H1 (cell line): ENCODE measurements around the gene USP50. TPM values are rescaled to one million over a fixed set of nuclear protein-coding genes. Genes with fewer than 3 reads are reported as not detected.

ENCODE experiments used
- CTCF ChIA-PET: fragments of 300-600 bp; sonication (Branson Sonifier 250); formaldehyde crosslinking; loops from one replicate; lab custom pipeline; 2021; ENCODE audit not compliant: partially characterized antibody; lab: Charles Lee
- POLR2A ChIA-PET: fragments of 300-600 bp; sonication (Branson Sonifier 250); formaldehyde crosslinking; loops from one replicate; lab custom pipeline; 2021; ENCODE audit warnings: inconsistent platforms; ENCODE audit not compliant: partially characterized antibody; lab: Charles Lee
- DNase-seq, 2 experiments: peaks; one replicate each; pipeline versions ENCODE4 v3.0.0 to v3.0.0-alpha.2; 2010 to 2022; ENCODE audit warnings: low spot score in 2 of 2, low read depth in 1 of 2, mixed read lengths in 1 of 2
- FAIRE-seq: peaks from 2 replicates; lab custom pipeline; 2011; peaks lifted over from hg19 to GRCh38; lab: Jason Lieb, UNC
- H2AFZ ChIP-seq: 2 replicates; pipeline ENCODE4 v1.8.1; 2012; ENCODE audit warnings: low read length, inconsistent platforms
- H2AK5ac ChIP-seq: 2 replicates; pipeline ENCODE4 v1.6.1; 2013; ENCODE audit warnings: low read depth, low read length
- H2BK120ac ChIP-seq: replicated peaks from 2 replicates; pipeline ENCODE3; 2013; ENCODE audit warnings: low read depth, low read length, inconsistent platforms
- H2BK12ac ChIP-seq: 2 replicates; pipeline ENCODE4 v1.6.1; 2013; ENCODE audit warnings: low read depth, low read length
- H2BK15ac ChIP-seq: 2 replicates; pipeline ENCODE4 v1.6.1; 2013; ENCODE audit warnings: low read length
- H2BK20ac ChIP-seq: 2 replicates; pipeline ENCODE4 v1.6.1; 2013; ENCODE audit warnings: low read length
- H2BK5ac ChIP-seq: 2 replicates; pipeline ENCODE4 v1.6.1; 2013; ENCODE audit warnings: low read depth, low read length
- H3K14ac ChIP-seq: 2 replicates; pipeline ENCODE4 v1.6.1; 2013; ENCODE audit warnings: inconsistent platforms; ENCODE audit not compliant: insufficient read length
- H3K18ac ChIP-seq: 2 replicates; pipeline ENCODE4 v1.6.1; 2013; ENCODE audit warnings: low read length; ENCODE audit errors: extremely low read depth
- H3K23ac ChIP-seq: 2 replicates; pipeline ENCODE4 v1.6.1; 2013; ENCODE audit warnings: inconsistent platforms; ENCODE audit not compliant: insufficient read length
- H3K23me2 ChIP-seq: 2 replicates; pipeline ENCODE4 v1.6.1; 2013; ENCODE audit warnings: low read depth, low read length
- H3K27ac ChIP-seq: 2 replicates; pipeline ENCODE4 v1.6.1; 2011; ENCODE audit warnings: low read depth, low read length, inconsistent platforms
- H3K27me3 ChIP-seq, 4 experiments: replicated peaks in 1 of 4; 1 replicate in 1 of 4; 2 replicates in 3 of 4; pipeline versions ENCODE4 v1.6.1 to v1.8.1; 2011 to 2013; ENCODE audit warnings: low read length in 3 of 4, mild to moderate bottlenecking in 3 of 4, inconsistent platforms in 2 of 4, mixed read lengths in 2 of 4, moderate library complexity in 1 of 4; ENCODE audit not compliant: control insufficient read depth in 3 of 4, insufficient read depth in 3 of 4; ENCODE audit errors: extremely low read depth in 1 of 4
- H3K36me3 ChIP-seq, 4 experiments: 2 replicates each; pipeline versions ENCODE4 v1.6.1 to v1.8.1; 2011 to 2013; ENCODE audit warnings: mild to moderate bottlenecking in 4 of 4, low read length in 3 of 4, moderate library complexity in 2 of 4, control low read depth in 1 of 4, inconsistent platforms in 1 of 4; ENCODE audit not compliant: insufficient read depth in 4 of 4, control insufficient read depth in 2 of 4
- H3K4ac ChIP-seq: replicated peaks from 2 replicates; pipeline ENCODE3; 2013; ENCODE audit warnings: low read length, low read depth, mixed read lengths, inconsistent platforms; ENCODE audit not compliant: insufficient read length
- H3K4me1 ChIP-seq, 4 experiments: replicated peaks in 1 of 4; 1 replicate in 1 of 4; 2 replicates in 3 of 4; pipeline versions ENCODE4 v1.6.1 to v1.8.1; 2011 to 2013; ENCODE audit warnings: low read length in 3 of 4, inconsistent platforms in 2 of 4, mixed read lengths in 1 of 4; ENCODE audit not compliant: insufficient read depth in 4 of 4, control insufficient read depth in 3 of 4
- H3K4me2 ChIP-seq, 2 experiments: 2 replicates each; pipeline versions ENCODE4 v1.6.1 to v1.8.1; 2011 to 2013; ENCODE audit warnings: low read depth in 2 of 2, low read length in 2 of 2, control low read depth in 1 of 2, inconsistent platforms in 1 of 2, mild to moderate bottlenecking in 1 of 2; ENCODE audit not compliant: insufficient read depth in 1 of 2
- H3K4me3 ChIP-seq, 4 experiments: fragments of 200-600, 300-600 bp in 1 of 4; sonication (generic), shearing (Covaris generic), sonication (Bioruptor Twin) in 1 of 4; 2 replicates each; pipeline versions ENCODE4 v1.5.1 to v1.8.1; 2011 to 2016; ENCODE audit warnings: low read length in 4 of 4, low read depth in 3 of 4, control low read depth in 2 of 4, inconsistent platforms in 2 of 4, mild to moderate bottlenecking in 2 of 4, mixed read lengths in 1 of 4, moderate library complexity in 1 of 4; ENCODE audit not compliant: insufficient read depth in 2 of 4; ENCODE audit errors: extremely low read depth in 1 of 4
- H3K56ac ChIP-seq: replicated peaks from 2 replicates; pipeline ENCODE3; 2013; ENCODE audit warnings: low read depth, mild to moderate bottlenecking, mixed read lengths, low read length, inconsistent platforms; ENCODE audit not compliant: insufficient read length
- H3K79me1 ChIP-seq: 2 replicates; pipeline ENCODE4 v1.6.1; 2013; ENCODE audit warnings: low read depth, low read length, control low read depth
- H3K79me2 ChIP-seq, 2 experiments: 2 replicates each; pipeline versions ENCODE4 v1.6.1 to v1.8.1; 2012 to 2013; ENCODE audit warnings: low read length in 2 of 2, mild to moderate bottlenecking in 2 of 2, inconsistent platforms in 1 of 2; ENCODE audit not compliant: insufficient read depth in 2 of 2, control insufficient read depth in 1 of 2
- H3K9ac ChIP-seq, 4 experiments: replicated peaks in 1 of 4; 1 replicate in 1 of 4; 2 replicates in 3 of 4; pipeline versions ENCODE4 v1.6.1 to v1.8.1; 2011 to 2013; ENCODE audit warnings: low read depth in 3 of 4, low read length in 3 of 4, control low read depth in 2 of 4, mild to moderate bottlenecking in 2 of 4, moderate library complexity in 2 of 4, inconsistent platforms in 1 of 4; ENCODE audit errors: extremely low read depth in 1 of 4
- H3K9me3 ChIP-seq, 2 experiments: 2 replicates each; pipeline versions ENCODE4 v1.6.1 to v1.8.1; 2012 to 2013; ENCODE audit warnings: mild to moderate bottlenecking in 2 of 2, moderate library complexity in 2 of 2, control low read depth in 1 of 2, inconsistent platforms in 1 of 2, low read depth in 1 of 2, low read length in 1 of 2, mixed read lengths in 1 of 2; ENCODE audit not compliant: insufficient read depth in 2 of 2
- H4K20me1 ChIP-seq, 2 experiments: replicated peaks in 1 of 2; 2 replicates each; pipeline versions ENCODE3 to v1.8.1; 2011 to 2013; ENCODE audit warnings: inconsistent platforms in 2 of 2, low read length in 2 of 2, mild to moderate bottlenecking in 1 of 2; ENCODE audit not compliant: insufficient read depth in 2 of 2, control insufficient read depth in 1 of 2
- H4K5ac ChIP-seq: 2 replicates; pipeline ENCODE4 v1.6.1; 2013; ENCODE audit warnings: low read length, low read depth, mixed read lengths, inconsistent platforms; ENCODE audit not compliant: insufficient read length
- H4K8ac ChIP-seq: 2 replicates; pipeline ENCODE4 v1.8.0; 2013; ENCODE audit warnings: mild to moderate bottlenecking, moderate library complexity, low read length, inconsistent platforms; ENCODE audit not compliant: insufficient read depth; ENCODE audit errors: extremely low read depth
- H4K91ac ChIP-seq: replicated peaks from 2 replicates; pipeline ENCODE3; 2013; ENCODE audit warnings: low read length, mixed read lengths, inconsistent platforms; ENCODE audit not compliant: insufficient read length
- CBX8 ChIP-seq: fragments of 300-800, 300-1000 bp; sonication (generic); IDR thresholded peaks from 2 replicates; pipeline ENCODE4 v1.7.1; 2016; ENCODE audit warnings: low read depth, low read length, borderline replicate concordance
- CTCF ChIP-seq, 3 experiments: IDR thresholded peaks; 1 replicate in 2 of 3; 2 replicates in 1 of 3; pipeline versions ENCODE4 v1.5.1 to v1.6.1; 2011; ENCODE audit warnings: low read length in 3 of 3, mild to moderate bottlenecking in 3 of 3, inconsistent platforms in 2 of 3, low read depth in 1 of 3, moderate library complexity in 1 of 3; ENCODE audit not compliant: insufficient read depth in 1 of 3; ENCODE audit errors: control extremely low read depth in 1 of 3
- HDAC2 ChIP-seq, 2 experiments: fragments of 300-600 bp in 1 of 2; sonication (generic) in 1 of 2; IDR thresholded peaks; 2 replicates each; pipeline ENCODE4 v1.6.1; 2011 to 2012; ENCODE audit warnings: low read depth in 2 of 2, low read length in 2 of 2, mild to moderate bottlenecking in 2 of 2, moderate library complexity in 2 of 2, borderline replicate concordance in 1 of 2, inconsistent platforms in 1 of 2
- MAFK ChIP-seq: IDR thresholded peaks from 2 replicates; pipeline ENCODE4 v1.6.1; 2012; ENCODE audit warnings: low read depth, mild to moderate bottlenecking, improper control_type of control experiment, low read length
- RXRA ChIP-seq: IDR thresholded peaks from 2 replicates; pipeline ENCODE4 v1.6.1; 2011; ENCODE audit warnings: low read depth, mild to moderate bottlenecking, low read length, moderate library complexity; ENCODE audit not compliant: insufficient read depth
- SP2 ChIP-seq: IDR thresholded peaks from 2 replicates; pipeline ENCODE4 v1.6.1; 2012; ENCODE audit warnings: mild to moderate bottlenecking, low read length, inconsistent platforms
- ZNF274 ChIP-seq: IDR thresholded peaks from 2 replicates; pipeline ENCODE4 v1.7.0; 2012; ENCODE audit warnings: low read length, borderline replicate concordance; ENCODE audit errors: extremely low read depth
- WGBS, 2 experiments: shearing (Covaris generic) in 1 of 2; methylation state at CpG; one replicate each; pipeline versions ENCODE4 v1.1.6 to v1.1.7; 2013 to 2015; ENCODE audit warnings: low lambda C conversion rate in 2 of 2, mixed read lengths in 2 of 2, inconsistent platforms in 1 of 2, low coverage in 1 of 2, missing lambda C conversion rate in 1 of 2; ENCODE audit not compliant: insufficient replicate concordance in 2 of 2, insufficient coverage in 1 of 2, insufficient read length in 1 of 2; ENCODE audit errors: extremely low coverage in 1 of 2, missing lambda C conversion rate in 1 of 2; 5-methylcytosine and 5-hydroxymethylcytosine counted together
- polyA plus RNA-seq, 7 experiments: library from polyadenylated mRNA; depleted of rRNA in 3 of 7; stranded (reverse) in 5 of 7; unstranded in 2 of 7; fragments of >200 nt in 5 of 7; fragments of 200-250 nt in 2 of 7; gene quantifications; 1 replicate in 5 of 7; 2 replicates in 1 of 7; 4 replicates in 1 of 7; pipeline versions ENCODE4 v1.2.1 to v1.2.3, GENCODE V29; 2011 to 2013; ENCODE audit warnings: missing spikeins in 2 of 7, mixed read lengths in 2 of 7
- total RNA-seq: library from RNA; stranded (reverse); fragmentation: NEBNext Ultra II Directional; extraction: Animal tissue kit (Norgen Biotek cat#: 25700); gene quantifications from 2 replicates; pipeline ENCODE4 v1.2.1, GENCODE V29; 2021
- TF ChIP-seq, protein P1 (sequence below): IDR thresholded peaks from 2 replicates; pipeline ENCODE4 v1.6.1; 2011; ENCODE audit warnings: low read length, improper control_type of control experiment

The USP50 gene
- total and polyA plus RNA-seq, 2 of the 8 experiments (the other 6 are each of a cell fraction or from before 2014, with no cell fraction given) = not detected

- Histone ChIP-seq H3K23me2 (no peaks in the 10 kb centered on the region), H4K8ac (no peak overlapping the region), H2BK120ac (no peak overlapping the region), H3K27me3 (no peaks in the 10 kb centered on the region), H3K4me3 (no peak overlapping the region), H3K56ac (no peak overlapping the region), H3K4me1 (no peaks in the 10 kb centered on the region), H3K79me2 (no peaks in the 10 kb centered on the region), H4K91ac (no peak overlapping the region), H3K4ac (no peak overlapping the region), H3K36me3 (peaks cover 2 to 41% (median 25%) of the 10 kb centered on the region in 4 experiments; a peak in 7 of 8 replicates), H2BK15ac (no peak overlapping the region), H4K20me1 (peaks cover 0 to 2% of the 10 kb centered on the region in 2 experiments), H3K27ac (no peak overlapping the region), H3K18ac (no peak overlapping the region), H3K23ac (no peak overlapping the region), H2AFZ (no peak overlapping the region), H3K9me3 (no peaks in the 10 kb centered on the region), H3K4me2 (no peak overlapping the region), H3K14ac (no peak overlapping the region), H4K5ac (no peak overlapping the region), H2BK5ac (no peak overlapping the region), H2BK12ac (no peak overlapping the region), H3K79me1 (no peaks in the 10 kb centered on the region), H2AK5ac (no peak overlapping the region), H3K9ac (no peak overlapping the region), H2BK20ac (no peak overlapping the region)
- WGBS, 2 experiments = 100% methylated on average over 3 of the region's 3 CpGs; no CpG with 5 or more reads in 1 of the 2 experiments
- FAIRE-seq = no peak
- TF ChIP-seq RXRA (no peak), HDAC2 (IDR thresholded peaks at IDR 0.05; ENCODE audit: borderline replicate concordance in 1 of 2, low read depth in 2 of 2, low read length in 2 of 2) (no peak), CBX8 (no peak), MAFK (no peak), SP2 (no peak), CTCF (IDR thresholded peaks at IDR 0.05; ENCODE audit: control extremely low read depth in 1 of 3, insufficient read depth in 1 of 3, low read depth in 1 of 3, low read length in 3 of 3) (no peak), ZNF274 (no peak)
- TF ChIP-seq, protein P1, sequence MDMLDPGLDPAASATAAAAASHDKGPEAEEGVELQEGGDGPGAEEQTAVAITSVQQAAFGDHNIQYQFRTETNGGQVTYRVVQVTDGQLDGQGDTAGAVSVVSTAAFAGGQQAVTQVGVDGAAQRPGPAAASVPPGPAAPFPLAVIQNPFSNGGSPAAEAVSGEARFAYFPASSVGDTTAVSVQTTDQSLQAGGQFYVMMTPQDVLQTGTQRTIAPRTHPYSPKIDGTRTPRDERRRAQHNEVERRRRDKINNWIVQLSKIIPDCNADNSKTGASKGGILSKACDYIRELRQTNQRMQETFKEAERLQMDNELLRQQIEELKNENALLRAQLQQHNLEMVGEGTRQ = no peak
- ChIA-PET CTCF (interaction anchor here (0.6 kb wide), 1 partner anchor 111 kb away, joined by 3 read pairs; no protein-coding TSS in a partner anchor), POLR2A (no interaction called here)
- DNase-seq = no peak
Observed at GRCh38 chr15:50485389-50485788, 61.1 kb downstream of the USP50 start.
